Common myeloid progenitor, CD34-positive (primary cell): Measurements from ENCODE around the gene PEX14.

Source experiments
- CTCF ChIA-PET: fragments of 350-600 bp; sonication (Branson Sonifier 250); formaldehyde crosslinking; loops from one replicate; lab custom pipeline; 2021; ENCODE audit warnings: antibody characterized with exemption; lab: Charles Lee
- POLR2A ChIA-PET: fragments of 350-600 bp; sonication (Branson Sonifier 250); formaldehyde crosslinking; loops from one replicate; lab custom pipeline; 2021; ENCODE audit warnings: antibody characterized with exemption; lab: Charles Lee
- DNase-seq, 3 donors: peaks; one replicate each; pipeline versions ENCODE4 v3.0.0 to v3.0.0-alpha.2; 2013
- H3K27ac ChIP-seq, 2 experiments: 1 replicate in 1 of 2; 2 replicates in 1 of 2; pipeline ENCODE4 v1.7.0; 2013; ENCODE audit warnings: inconsistent platforms in 2 of 2, low read length in 2 of 2, mild to moderate bottlenecking in 2 of 2, low read depth in 1 of 2, moderate library complexity in 1 of 2; ENCODE audit not compliant: severe bottlenecking in 2 of 2, insufficient read depth in 1 of 2, poor library complexity in 1 of 2
- H3K27me3 ChIP-seq, 5 experiments: replicated peaks in 2 of 5; 1 replicate in 3 of 5; 2 replicates in 2 of 5; pipeline versions ENCODE4 v1.6.1 to v1.7.0; 2013; ENCODE audit warnings: low read length in 4 of 5, mild to moderate bottlenecking in 2 of 5, moderate library complexity in 2 of 5, inconsistent platforms in 1 of 5; ENCODE audit not compliant: insufficient read depth in 5 of 5, control insufficient read depth in 4 of 5
- H3K36me3 ChIP-seq, 4 experiments: 1 replicate in 2 of 4; 2 replicates in 2 of 4; pipeline versions ENCODE4 v1.6.1 to v1.7.0; 2013; ENCODE audit warnings: low read length in 3 of 4, control low read depth in 1 of 4, mild to moderate bottlenecking in 1 of 4; ENCODE audit not compliant: control insufficient read depth in 4 of 4, insufficient read depth in 4 of 4
- H3K4me1 ChIP-seq, 4 experiments: 1 replicate in 3 of 4; 2 replicates in 1 of 4; pipeline versions ENCODE4 v1.6.1 to v1.7.1; 2013; ENCODE audit warnings: low read length in 3 of 4, mild to moderate bottlenecking in 3 of 4, control low read depth in 1 of 4, inconsistent platforms in 1 of 4, moderate library complexity in 1 of 4; ENCODE audit not compliant: control insufficient read depth in 4 of 4, insufficient read depth in 4 of 4; ENCODE audit errors: control extremely low read depth in 1 of 4
- H3K4me3 ChIP-seq, 7 experiments: 1 replicate in 4 of 7; 2 replicates in 3 of 7; pipeline versions ENCODE4 v1.5.1 to v1.7.0; 2013; ENCODE audit warnings: mild to moderate bottlenecking in 7 of 7, low read length in 6 of 7, moderate library complexity in 6 of 7, inconsistent platforms in 2 of 7, low read depth in 2 of 7, control low read depth in 1 of 7; ENCODE audit not compliant: insufficient read depth in 4 of 7, control insufficient read depth in 1 of 7; ENCODE audit errors: extremely low read depth in 1 of 7
- H3K9me3 ChIP-seq, 5 experiments: 1 replicate in 4 of 5; 2 replicates in 1 of 5; pipeline versions ENCODE4 v1.6.1 to v1.7.1; 2013; ENCODE audit warnings: low read length in 4 of 5, mild to moderate bottlenecking in 2 of 5, inconsistent platforms in 1 of 5, low read depth in 1 of 5, moderate library complexity in 1 of 5; ENCODE audit not compliant: control insufficient read depth in 4 of 5, insufficient read depth in 2 of 5; ENCODE audit errors: control extremely low read depth in 1 of 5
- WGBS: methylation state at CpG from one replicate; pipeline ENCODE4 v1.1.5; 2013; ENCODE audit not compliant: insufficient coverage; 5-methylcytosine and 5-hydroxymethylcytosine counted together

The PEX14 gene

DNA sequence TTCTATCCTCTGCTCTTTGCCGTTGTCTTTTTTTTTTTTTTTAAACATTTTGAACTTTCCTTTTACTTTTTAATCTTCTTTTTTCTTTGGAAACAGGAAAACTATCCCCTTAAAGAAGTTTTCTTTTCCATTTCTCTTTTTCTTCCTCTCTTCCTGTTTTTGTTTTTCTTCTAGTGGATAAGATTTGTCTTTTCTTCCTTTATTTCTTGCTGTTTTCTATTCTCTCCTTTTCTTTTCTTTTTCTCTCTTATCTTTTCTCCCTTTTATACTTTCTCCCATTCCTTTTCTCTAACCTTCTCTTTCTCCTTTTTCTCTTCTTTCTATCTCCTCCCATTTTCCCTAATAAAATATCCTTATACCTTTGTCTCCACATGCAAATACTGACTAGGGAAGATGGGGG lies 46.2 kb downstream of the PEX14 start:
- Histone ChIP-seq H3K4me1 (peaks cover 0 to 11% (median 6%) of the 10 kb centered on the region in 4 experiments), H3K27ac (no peak overlapping the region), H3K9me3 (no peaks in the 10 kb centered on the region), H3K27me3 (no peaks in the 10 kb centered on the region), H3K4me3 (no peak overlapping the region), H3K36me3 (no peaks in the 10 kb centered on the region)
- ChIA-PET POLR2A (no interaction called here), CTCF (interaction anchor here (0.9 to 1.4 kb wide), 3 partner anchors 13 to 27 kb away, joined by 3 to 5 read pairs (median 3); no protein-coding TSS in a partner anchor)
- DNase-seq: no peak
- whole genome bisulfite sequencing: 100% methylated on average over 1 of the region's 1 CpG

DNA sequence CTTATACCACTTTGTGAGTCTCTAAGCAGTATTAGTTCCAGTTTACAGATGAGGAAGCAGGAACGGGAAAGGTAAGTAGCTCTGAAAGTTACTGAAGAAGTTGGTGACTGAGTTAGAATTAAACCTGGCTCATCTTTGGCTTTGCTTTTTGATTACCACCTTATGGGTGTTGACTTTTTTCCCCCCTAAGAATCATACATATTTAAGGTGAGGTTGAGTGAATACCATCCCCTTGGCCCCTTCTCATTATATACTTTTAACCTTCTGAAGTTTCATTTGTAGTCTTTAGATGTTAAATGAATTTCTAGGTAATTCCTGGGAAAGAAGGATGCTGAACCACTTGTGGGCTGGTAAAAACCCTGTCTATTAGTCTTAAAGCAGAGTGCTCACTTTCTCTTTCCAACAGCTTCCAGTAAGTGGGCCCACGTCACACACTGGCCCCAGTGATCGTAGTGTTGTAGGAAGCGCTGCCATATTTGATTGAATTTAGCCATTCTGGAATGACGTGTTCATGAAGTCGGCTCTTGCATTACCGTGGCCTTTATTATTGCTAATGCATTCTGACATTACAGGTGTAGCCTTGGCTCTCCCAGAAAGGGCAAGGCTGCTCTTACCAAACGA lies 46.9 kb downstream of the PEX14 start:
- no peak overlapping the region for H3K27ac ChIP-seq
- no peaks in the 10 kb centered on the region for H3K9me3 ChIP-seq
- H3K36me3 ChIP-seq: no peaks in the 10 kb centered on the region
- no peak for DNase-seq
- ChIA-PET CTCF (interaction anchor here (0.9 to 1.2 kb wide), 2 partner anchors 14 to 15 kb away, joined by 3 read pairs; no protein-coding TSS in a partner anchor), POLR2A (interaction anchor here (0.6 kb wide), 1 partner anchor 338 kb away, joined by 7 read pairs; no protein-coding TSS in a partner anchor)
- WGBS: 98% methylated on average over 7 of the region's 8 CpGs
- no peak overlapping the region for H3K4me3 ChIP-seq
- peaks cover 0 to 7% (median 2%) of the 10 kb centered on the region in 4 experiments for H3K4me1 ChIP-seq
- no peaks in the 10 kb centered on the region for H3K27me3 ChIP-seq

- H3K27me3 ChIP-seq: no peaks in the 10 kb centered on the region
- H3K27ac ChIP-seq: no peak overlapping the region
- H3K4me3 ChIP-seq: no peak overlapping the region
- ChIA-PET CTCF (interaction anchor here (1.1 to 2.0 kb wide), 5 partner anchors 12 to 28 kb away, joined by 3 to 7 read pairs (median 5); no protein-coding TSS in a partner anchor), POLR2A (interaction anchor here (0.6 kb wide), 1 partner anchor 337 kb away, joined by 7 read pairs; no protein-coding TSS in a partner anchor)
- H3K4me1 ChIP-seq: peaks cover 0 to 7% (median 0%) of the 10 kb centered on the region in 4 experiments
- 60% methylated on average over 2 of the region's 3 CpGs for WGBS
- no peaks in the 10 kb centered on the region for H3K9me3 ChIP-seq
- no peaks in the 10 kb centered on the region for H3K36me3 ChIP-seq
- no peak for DNase-seq
Measured at GRCh38 chr1:10522322-10522860, 47.6 kb downstream of the PEX14 start.

DNA sequence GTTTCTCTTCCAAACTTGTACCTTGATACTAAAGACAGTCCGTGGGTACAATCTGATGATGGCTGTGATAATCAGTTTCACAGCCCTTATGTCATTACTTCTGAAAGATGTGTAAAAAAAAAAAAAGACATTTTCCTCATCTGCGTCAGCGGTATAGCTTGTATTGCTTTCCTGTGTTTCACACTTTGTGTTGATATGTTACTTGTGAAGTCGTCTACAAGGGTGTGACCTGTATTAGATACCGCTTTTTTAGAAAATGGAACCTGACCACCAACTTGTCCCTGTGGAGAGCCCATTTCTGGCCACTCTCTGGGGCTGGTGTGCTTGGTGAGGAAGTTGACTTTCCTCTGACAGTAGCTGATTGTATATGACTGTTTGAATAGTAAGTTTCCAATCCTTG lies 50.5 kb downstream of the PEX14 start:
- Histone ChIP-seq H3K27ac (no peak overlapping the region), H3K9me3 (no peaks in the 10 kb centered on the region), H3K27me3 (no peaks in the 10 kb centered on the region), H3K36me3 (peaks cover 0 to 3% (median under 1%) of the 10 kb centered on the region in 4 experiments), H3K4me3 (no peak overlapping the region), H3K4me1 (peaks cover 0 to 9% (median 3%) of the 10 kb centered on the region in 4 experiments)
- ChIA-PET POLR2A (no interaction called here), CTCF (interaction anchor here (0.9 kb wide), 1 partner anchor 362 kb away, joined by 3 read pairs; no protein-coding TSS in a partner anchor)
- WGBS: 95% methylated on average over 5 of the region's 5 CpGs
- DNase-seq: no peak

GRCh38 chr1:10528066-10529014 lies 53.6 kb downstream of the PEX14 start:
- H3K4me1 ChIP-seq: peaks cover 0 to 17% (median 10%) of the 10 kb centered on the region in 4 experiments
- WGBS: 96% methylated on average over 13 of the region's 13 CpGs
- POLR2A ChIA-PET: interaction anchor here (0.6 to 0.7 kb wide), 2 partner anchors 26 to 37 kb away, joined by 3 read pairs; no protein-coding TSS in a partner anchor
- H3K4me3 ChIP-seq: no peak overlapping the region
- H3K36me3 ChIP-seq: peaks cover 0 to 3% (median under 1%) of the 10 kb centered on the region in 4 experiments
- H3K27ac ChIP-seq: no peak overlapping the region
- no peaks in the 10 kb centered on the region for H3K9me3 ChIP-seq
- no peak for DNase-seq
- H3K27me3 ChIP-seq: no peaks in the 10 kb centered on the region
- CTCF ChIA-PET: interaction anchor here (1.2 to 1.8 kb wide), 3 partner anchors 19 to 30 kb away, joined by 3 to 5 read pairs (median 5); no protein-coding TSS in a partner anchor

- CTCF ChIA-PET: interaction anchor here (1.0 to 1.8 kb wide), 2 partner anchors 22 to 31 kb away, joined by 4 to 5 read pairs; no protein-coding TSS in a partner anchor
- peaks cover 0 to 17% (median 10%) of the 10 kb centered on the region in 4 experiments for H3K4me1 ChIP-seq
- H3K9me3 ChIP-seq: no peaks in the 10 kb centered on the region
- DNase-seq: no peak
- H3K27ac ChIP-seq: no peak overlapping the region
- H3K36me3 ChIP-seq: peaks cover 0 to 3% (median under 1%) of the 10 kb centered on the region in 4 experiments
- no peaks in the 10 kb centered on the region for H3K27me3 ChIP-seq
- WGBS: 100% methylated on average over 9 of the region's 12 CpGs
- no peak overlapping the region for H3K4me3 ChIP-seq
- POLR2A ChIA-PET: no interaction called here
Measured at GRCh38 chr1:10529091-10529490, 54.3 kb downstream of the PEX14 start.
